ENCODE data around the gene ZDHHC13. TPM values are rescaled to one million over a fixed set of nuclear protein-coding genes. Genes with fewer than 3 reads are reported as not detected.

Gene ZDHHC13
- total RNA-seq, result 10 to 100 TPM; 22.1 to 22.7 TPM

DNA sequence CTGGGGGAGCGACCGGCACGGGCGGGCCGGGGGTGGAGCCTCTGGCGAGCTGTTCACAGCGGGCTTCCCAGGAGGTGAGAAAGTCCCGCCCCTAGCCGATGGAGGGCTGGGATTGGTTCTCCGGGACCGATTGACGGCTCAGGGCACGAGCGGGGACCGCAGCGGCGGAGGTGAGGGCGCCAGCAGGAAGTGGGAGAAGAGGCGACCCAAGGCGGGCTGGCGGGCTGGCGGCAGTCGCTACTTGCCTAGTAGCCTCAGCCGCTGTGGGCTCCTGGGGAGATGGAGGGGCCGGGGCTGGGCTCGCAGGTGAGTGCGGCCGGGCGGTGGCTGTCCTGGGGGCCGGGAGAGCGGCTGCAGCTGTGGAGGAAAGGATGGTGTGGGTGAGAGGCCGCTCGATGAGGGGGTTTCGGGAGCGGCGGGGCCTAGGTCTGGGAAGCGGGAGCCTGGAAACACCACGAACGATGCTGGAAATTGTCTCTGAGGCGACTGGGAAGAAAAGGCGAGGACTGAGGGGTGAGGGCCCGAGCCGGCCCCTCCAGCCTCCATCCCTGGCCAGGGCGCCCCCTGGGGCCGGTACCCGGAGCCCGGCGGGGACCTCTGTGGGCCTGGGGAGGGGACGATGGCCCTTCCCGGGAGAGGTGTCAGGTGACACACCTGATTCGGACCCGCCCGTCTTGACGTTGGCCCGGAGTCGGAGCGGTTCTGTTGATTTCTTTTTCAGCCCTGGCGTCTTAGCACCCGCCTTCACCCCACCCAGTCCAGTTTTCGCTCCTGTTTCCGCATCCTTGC, at the start of gene ZDHHC13:
Gene ZDHHC13, plus strand, starts transcription at position 198 of the 789 bp plus-strand sequence. Its CDS starts 82 bp downstream, at position 280.
- peak; percentile 97 for DNase-seq (ENCODE audit: low spot score)
- no peaks in the 10 kb centered on the region for H3K9me3 Mint-ChIP-seq
- peaks cover 6% of the 10 kb centered on the region for H3K36me3 Mint-ChIP-seq
- H3K27me3 Mint-ChIP-seq, result peaks cover 0 to 6% of the 10 kb centered on the region in 2 donors
- H3K27ac Mint-ChIP-seq, result peak within 1 kb of the TSS; percentile 16 to 60
- peak; percentile 99 to 100 for ATAC-seq
- H3K4me3 Mint-ChIP-seq, result peak within 1 kb of the TSS; percentile 90
- peaks cover 33 to 42% of the 10 kb centered on the region in 2 donors for H3K4me1 Mint-ChIP-seq (ENCODE audit: low read depth in 2 of 2)

DNA sequence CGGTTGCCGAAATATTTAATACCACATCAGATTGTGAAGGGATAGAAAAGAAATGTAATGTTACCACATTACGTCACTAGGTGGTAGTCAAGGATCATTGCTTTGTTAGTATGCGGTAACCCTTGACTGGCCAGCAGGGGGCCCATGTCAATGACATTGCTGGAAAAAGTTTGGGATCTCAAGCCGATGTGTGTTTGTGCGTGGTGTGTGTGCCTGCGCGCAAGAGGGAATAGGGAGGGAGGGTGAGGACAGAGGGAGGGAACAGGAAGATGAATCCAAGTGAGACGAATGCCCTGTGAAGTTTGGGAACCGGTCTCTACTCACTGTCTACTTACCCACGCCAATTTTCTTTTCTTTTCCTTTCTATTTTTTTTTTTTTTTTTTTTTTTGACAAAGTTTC, 45.7 kb upstream of the ZDHHC13 start:
- peaks cover 9 to 19% of the 10 kb centered on the region in 2 donors for H3K27me3 Mint-ChIP-seq
- peaks cover 17% of the 10 kb centered on the region for H3K36me3 Mint-ChIP-seq
- H3K4me3 Mint-ChIP-seq, result no peak overlapping the region
- no peak overlapping the region for H3K27ac Mint-ChIP-seq
- no peaks in the 10 kb centered on the region for H3K9me3 Mint-ChIP-seq
- peaks cover 0 to 4% of the 10 kb centered on the region in 2 donors for H3K4me1 Mint-ChIP-seq (ENCODE audit: low read depth in 2 of 2)
- DNase-seq (ENCODE audit: low spot score) (no peak), ATAC-seq (peak; percentile 84 to 87)

DNA sequence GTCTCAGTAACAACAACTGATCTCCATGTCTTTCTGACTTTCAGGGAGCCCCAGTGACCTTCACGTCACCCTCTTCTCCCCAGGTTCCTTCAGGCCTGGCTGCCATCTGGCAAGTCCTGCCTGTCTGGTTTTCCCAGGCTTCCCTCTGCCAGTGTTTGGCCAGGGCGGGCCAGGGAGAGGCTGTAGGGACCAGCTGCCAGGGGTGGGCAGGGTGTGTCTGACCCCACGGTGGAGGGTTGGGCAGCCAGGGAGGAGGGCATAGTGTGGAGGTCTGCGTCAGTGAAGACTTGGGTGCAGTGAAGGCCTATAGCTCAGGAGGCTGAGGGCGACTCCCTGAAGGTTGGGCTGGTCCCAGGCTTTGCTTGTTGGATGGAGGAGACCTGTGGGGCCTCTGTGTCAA, 44.5 kb upstream of the ZDHHC13 start:
- Mint-ChIP-seq H3K27me3 (peaks cover 9 to 16% of the 10 kb centered on the region in 2 donors), H3K36me3 (peaks cover 17% of the 10 kb centered on the region), H3K4me1 (ENCODE audit: low read depth in 2 of 2) (peaks cover 5 to 6% of the 10 kb centered on the region in 2 donors), H3K4me3 (no peak overlapping the region), H3K27ac (no peak overlapping the region), H3K9me3 (no peaks in the 10 kb centered on the region)
- DNase-seq (ENCODE audit: low spot score), result no peak
- ATAC-seq, result no peak

GRCh38 chr11:19073454-19074415, 43.2 kb upstream of the ZDHHC13 start:
- H3K4me3 Mint-ChIP-seq, result no peak overlapping the region
- peaks cover 3 to 13% of the 10 kb centered on the region in 2 donors for H3K27me3 Mint-ChIP-seq
- no peak overlapping the region for H3K27ac Mint-ChIP-seq
- DNase-seq (ENCODE audit: low spot score) (no peak), ATAC-seq (peak in 1 of 2 donors; percentile 10)
- peaks cover 12% of the 10 kb centered on the region for H3K36me3 Mint-ChIP-seq
- H3K9me3 Mint-ChIP-seq, result no peaks in the 10 kb centered on the region
- peaks cover 5 to 6% of the 10 kb centered on the region in 2 donors for H3K4me1 Mint-ChIP-seq (ENCODE audit: low read depth in 2 of 2)

GRCh38 chr11:19075636-19076035, 41.3 kb upstream of the ZDHHC13 start:
- ATAC-seq (no peak), DNase-seq (ENCODE audit: low spot score) (no peak)
- peaks cover 0 to 7% of the 10 kb centered on the region in 2 donors for H3K27me3 Mint-ChIP-seq
- no peaks in the 10 kb centered on the region for H3K36me3 Mint-ChIP-seq
- H3K9me3 Mint-ChIP-seq, result no peaks in the 10 kb centered on the region
- H3K4me1 Mint-ChIP-seq (ENCODE audit: low read depth in 2 of 2), result peaks cover 5 to 6% of the 10 kb centered on the region in 2 donors
- no peak overlapping the region for H3K4me3 Mint-ChIP-seq
- no peak overlapping the region for H3K27ac Mint-ChIP-seq

GRCh38 chr11:19076744-19077589, 40.0 kb upstream of the ZDHHC13 start:
- ATAC-seq (peak in 1 of 2 donors; percentile 56), DNase-seq (ENCODE audit: low spot score) (no peak)
- Mint-ChIP-seq H3K27ac (no peak overlapping the region), H3K27me3 (peaks cover 0 to 10% of the 10 kb centered on the region in 2 donors), H3K4me3 (no peak overlapping the region), H3K4me1 (ENCODE audit: low read depth in 2 of 2) (peaks cover 2 to 5% of the 10 kb centered on the region in 2 donors), H3K36me3 (no peaks in the 10 kb centered on the region), H3K9me3 (no peaks in the 10 kb centered on the region)

DNA sequence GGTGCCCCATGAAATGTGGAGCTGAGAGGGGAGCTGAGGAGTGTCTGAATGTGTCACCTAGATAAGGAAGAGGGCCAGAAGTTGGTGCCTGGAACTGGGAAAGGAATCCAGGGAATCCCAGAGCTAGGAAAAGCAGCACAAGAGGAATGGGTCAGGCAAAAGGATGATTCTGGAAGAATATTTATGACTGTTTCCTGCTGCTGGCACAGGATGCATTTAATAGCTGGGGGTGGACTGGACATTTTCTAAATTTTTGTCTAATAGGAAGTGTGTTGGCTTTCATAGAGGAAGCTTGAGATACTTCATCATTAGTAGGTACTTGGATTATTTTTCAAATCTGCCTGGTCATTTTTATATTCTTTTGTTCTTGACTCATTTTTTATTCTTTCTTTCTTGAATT, 39.0 kb upstream of the ZDHHC13 start:
- peaks cover 0 to 10% of the 10 kb centered on the region in 2 donors for H3K27me3 Mint-ChIP-seq
- no peaks in the 10 kb centered on the region for H3K36me3 Mint-ChIP-seq
- H3K4me3 Mint-ChIP-seq, result no peak overlapping the region
- H3K4me1 Mint-ChIP-seq (ENCODE audit: low read depth in 2 of 2), result peaks cover 2 to 5% of the 10 kb centered on the region in 2 donors
- ATAC-seq, result no peak
- no peak for DNase-seq (ENCODE audit: low spot score)
- no peaks in the 10 kb centered on the region for H3K9me3 Mint-ChIP-seq
- no peak overlapping the region for H3K27ac Mint-ChIP-seq

GRCh38 chr11:19079643-19080440, 37.1 kb upstream of the ZDHHC13 start:
- Mint-ChIP-seq H3K9me3 (no peaks in the 10 kb centered on the region), H3K36me3 (no peaks in the 10 kb centered on the region), H3K27me3 (peaks cover 5 to 13% of the 10 kb centered on the region in 2 donors), H3K27ac (no peak overlapping the region), H3K4me1 (ENCODE audit: low read depth in 2 of 2) (peaks cover 2 to 5% of the 10 kb centered on the region in 2 donors), H3K4me3 (no peak overlapping the region)
- no peak for ATAC-seq
- DNase-seq (ENCODE audit: low spot score), result no peak

DNA sequence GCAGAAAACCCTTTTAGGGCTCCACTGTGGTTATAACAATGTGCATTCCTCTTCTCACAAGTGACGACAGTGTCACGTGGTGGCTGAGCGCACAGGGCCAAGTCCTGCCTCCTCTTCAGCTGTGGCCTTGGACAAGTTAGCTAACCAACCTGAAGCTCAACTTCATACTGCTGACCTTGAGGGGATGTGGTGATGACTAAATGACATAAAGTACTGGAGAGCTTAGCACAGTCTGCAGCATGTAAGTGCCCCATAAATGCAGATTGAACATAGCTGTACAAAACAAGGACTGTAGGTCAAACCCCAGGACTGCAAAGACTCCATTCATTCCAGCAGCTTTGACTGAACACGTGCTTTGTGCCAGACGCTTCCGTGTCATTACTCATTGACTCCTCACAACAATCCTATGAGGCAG, 36.4 kb upstream of the ZDHHC13 start:
- Mint-ChIP-seq H3K36me3 (no peaks in the 10 kb centered on the region), H3K4me3 (no peak overlapping the region), H3K9me3 (no peaks in the 10 kb centered on the region), H3K27me3 (peaks cover 5 to 13% of the 10 kb centered on the region in 2 donors), H3K4me1 (ENCODE audit: low read depth in 2 of 2) (peaks cover 2 to 5% of the 10 kb centered on the region in 2 donors), H3K27ac (no peak overlapping the region)
- no peak for ATAC-seq
- DNase-seq (ENCODE audit: low spot score), result no peak

- no peak for DNase-seq (ENCODE audit: low spot score)
- Mint-ChIP-seq H3K4me1 (ENCODE audit: low read depth in 2 of 2) (no peaks in the 10 kb centered on the region), H3K36me3 (no peaks in the 10 kb centered on the region), H3K27ac (no peak overlapping the region), H3K9me3 (no peaks in the 10 kb centered on the region), H3K27me3 (peaks cover 14 to 18% of the 10 kb centered on the region in 2 donors), H3K4me3 (no peak overlapping the region)
- ATAC-seq, result no peak
These were observed 33.8 kb upstream of the ZDHHC13 start for GRCh38 chr11:19083166-19083565.

DNA sequence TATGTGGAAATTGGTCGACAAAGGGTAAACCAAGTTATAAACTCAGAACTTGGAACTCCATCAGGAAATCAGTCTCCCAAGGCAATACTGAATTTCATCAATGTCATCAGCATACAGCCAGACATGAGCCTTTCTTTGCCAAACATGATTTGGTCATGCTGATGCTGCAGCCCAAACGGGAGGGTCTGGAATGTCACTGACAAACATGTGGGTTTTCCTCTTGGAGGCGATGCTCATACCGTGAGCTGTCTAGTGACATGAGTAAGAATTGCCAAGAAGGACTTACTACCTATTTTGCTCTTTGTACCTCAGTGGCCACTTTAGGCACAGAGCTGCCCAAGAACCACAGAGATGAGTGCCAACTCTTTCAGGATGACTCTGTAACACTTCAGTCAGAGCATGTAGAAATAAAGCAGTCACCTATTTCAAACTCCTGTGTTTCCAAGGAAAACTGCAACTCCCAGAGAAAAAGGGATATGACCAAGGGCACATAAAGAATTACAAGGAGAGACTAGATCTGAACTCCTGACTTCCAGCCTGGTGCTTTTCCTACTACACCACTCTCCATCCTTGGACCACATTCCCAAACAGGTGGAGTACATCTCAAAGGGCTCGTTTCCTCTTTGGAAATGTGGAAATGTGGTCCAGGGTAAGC, 32.2 kb upstream of the ZDHHC13 start:
- Mint-ChIP-seq H3K4me3 (no peak overlapping the region), H3K4me1 (ENCODE audit: low read depth in 2 of 2) (no peaks in the 10 kb centered on the region), H3K9me3 (no peaks in the 10 kb centered on the region), H3K27ac (no peak overlapping the region), H3K27me3 (peaks cover 15 to 18% of the 10 kb centered on the region in 2 donors), H3K36me3 (no peaks in the 10 kb centered on the region)
- ATAC-seq (no peak), DNase-seq (ENCODE audit: low spot score) (no peak)

- no peak for DNase-seq (ENCODE audit: low spot score)
- H3K36me3 Mint-ChIP-seq, result no peaks in the 10 kb centered on the region
- ATAC-seq, result no peak
- peaks cover 25 to 29% of the 10 kb centered on the region in 2 donors for H3K27me3 Mint-ChIP-seq
- no peak overlapping the region for H3K27ac Mint-ChIP-seq
- H3K9me3 Mint-ChIP-seq, result no peaks in the 10 kb centered on the region
- H3K4me3 Mint-ChIP-seq, result no peak overlapping the region
- H3K4me1 Mint-ChIP-seq (ENCODE audit: low read depth in 2 of 2), result no peaks in the 10 kb centered on the region
These were observed 29.3 kb upstream of the ZDHHC13 start for GRCh38 chr11:19087658-19088057.
